ENCODE measurements around the gene SEPTIN2.

The SEPTIN2 gene

GRCh38 chr2:241356871-241357260 lies 41.1 kb downstream of the SEPTIN2 start:
- no peak for TF ChIP-seq CTCF (IDR thresholded peaks at IDR 0.05; ENCODE audit: low read depth, low read length, missing control alignments)
- no peak for DNase-seq
- H3K36me3 ChIP-seq (replicated peaks): peaks cover 24% of the 10 kb centered on the region
- H3K4me3 ChIP-seq (ENCODE audit: low read depth, low read length): peak overlapping the region; percentile 87
- H3K27me3 ChIP-seq (replicated peaks): no peaks in the 10 kb centered on the region
- in situ Hi-C loops (cut with HindIII; ENCODE audit: low pct_ligation_motif_present, low sequenced_read_pairs): no loop called here
- no peak overlapping the region for H3K27ac ChIP-seq

- Histone ChIP-seq H3K27me3 (replicated peaks) (no peaks in the 10 kb centered on the region), H3K27ac (no peak overlapping the region), H3K36me3 (replicated peaks) (peaks cover 18% of the 10 kb centered on the region), H3K4me3 (ENCODE audit: low read depth, low read length) (peak overlapping the region; percentile 87)
- no peak for DNase-seq
- in situ Hi-C loops (cut with HindIII; ENCODE audit: low pct_ligation_motif_present, low sequenced_read_pairs): no loop called here
- TF ChIP-seq CTCF (IDR thresholded peaks at IDR 0.05; ENCODE audit: low read depth, low read length, missing control alignments): no peak
Measured at GRCh38 chr2:241357531-241357930, 41.8 kb downstream of the SEPTIN2 start.

GRCh38 chr2:241358470-241358869 lies 42.7 kb downstream of the SEPTIN2 start:
- no peak for DNase-seq
- in situ Hi-C loops (cut with HindIII; ENCODE audit: low pct_ligation_motif_present, low sequenced_read_pairs): no loop called here
- no peaks in the 10 kb centered on the region for H3K27me3 ChIP-seq (replicated peaks)
- no peak overlapping the region for H3K27ac ChIP-seq
- H3K36me3 ChIP-seq (replicated peaks): peaks cover 11% of the 10 kb centered on the region
- H3K4me3 ChIP-seq (ENCODE audit: low read depth, low read length): no peak overlapping the region
- TF ChIP-seq CTCF (IDR thresholded peaks at IDR 0.05; ENCODE audit: low read depth, low read length, missing control alignments): no peak

- in situ Hi-C loops (cut with HindIII; ENCODE audit: low pct_ligation_motif_present, low sequenced_read_pairs): no loop called here
- no peak overlapping the region for H3K27ac ChIP-seq
- peaks cover 7% of the 10 kb centered on the region for H3K36me3 ChIP-seq (replicated peaks)
- no peak for TF ChIP-seq CTCF (IDR thresholded peaks at IDR 0.05; ENCODE audit: low read depth, low read length, missing control alignments)
- H3K27me3 ChIP-seq (replicated peaks): no peaks in the 10 kb centered on the region
- no peak for DNase-seq
- H3K4me3 ChIP-seq (ENCODE audit: low read depth, low read length): no peak overlapping the region
Measured at GRCh38 chr2:241359481-241360045, 43.8 kb downstream of the SEPTIN2 start.

- in situ Hi-C loops (cut with HindIII; ENCODE audit: low pct_ligation_motif_present, low sequenced_read_pairs): no loop called here
- no peaks in the 10 kb centered on the region for H3K27me3 ChIP-seq (replicated peaks)
- H3K27ac ChIP-seq: no peak overlapping the region
- TF ChIP-seq CTCF (IDR thresholded peaks at IDR 0.05; ENCODE audit: low read depth, low read length, missing control alignments): no peak
- no peak for DNase-seq
- no peak overlapping the region for H3K4me3 ChIP-seq (ENCODE audit: low read depth, low read length)
- H3K36me3 ChIP-seq (replicated peaks): no peaks in the 10 kb centered on the region
Measured at GRCh38 chr2:241363426-241363825, 47.7 kb downstream of the SEPTIN2 start.

GRCh38 chr2:241364781-241365180 lies 49.1 kb downstream of the SEPTIN2 start:
- H3K4me3 ChIP-seq (ENCODE audit: low read depth, low read length): no peak overlapping the region

More at GRCh38 chr2:241364781-241365180, 49.1 kb downstream of the SEPTIN2 start:
- H3K36me3 ChIP-seq (replicated peaks): no peaks in the 10 kb centered on the region
- no peak overlapping the region for H3K27ac ChIP-seq
- DNase-seq: no peak
- no peak for TF ChIP-seq CTCF (IDR thresholded peaks at IDR 0.05; ENCODE audit: low read depth, low read length, missing control alignments)
- no peaks in the 10 kb centered on the region for H3K27me3 ChIP-seq (replicated peaks)
- in situ Hi-C loops (cut with HindIII; ENCODE audit: low pct_ligation_motif_present, low sequenced_read_pairs): no loop called here

Data from brain microvascular endothelial cell (primary cell).